Skin epidermis (tissue), 12 donors: ENCODE results near the gene ETV4.

Experiments
- H3K27ac ChIP-seq, 21 experiments: fragments of 200-600 bp; sonication (generic) in 11 of 21; one replicate each; pipeline ENCODE4 v1.5.0; 2020; ENCODE audit warnings: mild to moderate bottlenecking in 3 of 21, inconsistent platforms in 2 of 21, moderate library complexity in 2 of 21
- H3K4me3 ChIP-seq, 7 experiments: fragments of 200-600 bp; sonication (generic) in 2 of 7; one replicate each; pipeline ENCODE4 v1.5.0; 2020; ENCODE audit warnings: inconsistent platforms in 2 of 7, mild to moderate bottlenecking in 2 of 7, moderate library complexity in 1 of 7

Gene ETV4

GRCh38 chr17:43546319-43547188, at the start of gene ETV4:
Gene ETV4 (minus strand): TSS chr17:43546340. CDS start chr17:43545617, 723 bp downstream.
- Histone ChIP-seq H3K4me3 (peak within 1 kb of the TSS; percentile 47 to 61 (median 54)), H3K27ac (peak within 1 kb of the TSS in 17 of 21 experiments; percentile 25 to 82 (median 53))

- no peak overlapping the region for H3K4me3 ChIP-seq
- H3K27ac ChIP-seq: no peak overlapping the region
Measured at GRCh38 chr17:43595466-43595865, 49.3 kb upstream of the ETV4 start.

- Histone ChIP-seq H3K27ac (peak overlapping the region in 20 of 21 experiments; percentile 59 to 91 (median 79)), H3K4me3 (no peak overlapping the region)
Measured at GRCh38 chr17:43591779-43592562, 45.8 kb upstream of the ETV4 start.

- Histone ChIP-seq H3K4me3 (no peak overlapping the region), H3K27ac (peak overlapping the region in 20 of 21 experiments; percentile 59 to 91 (median 79))
Measured at GRCh38 chr17:43591001-43591400, 44.9 kb upstream of the ETV4 start.

GRCh38 chr17:43588664-43589435, 42.7 kb upstream of the ETV4 start:
- Histone ChIP-seq H3K27ac (peak overlapping the region in 9 of 21 experiments; percentile 16 to 77 (median 39)), H3K4me3 (no peak overlapping the region)

- Histone ChIP-seq H3K4me3 (no peak overlapping the region), H3K27ac (peak overlapping the region in 7 of 21 experiments; percentile 1 to 77 (median 49))
Measured at GRCh38 chr17:43588121-43588520, 42.0 kb upstream of the ETV4 start.

- Histone ChIP-seq H3K4me3 (no peak overlapping the region), H3K27ac (peak overlapping the region in 4 of 21 experiments; percentile 1 to 51 (median 49))
Measured at GRCh38 chr17:43587647-43588046, 41.5 kb upstream of the ETV4 start.

GRCh38 chr17:43584666-43585102, 38.5 kb upstream of the ETV4 start:
- H3K4me3 ChIP-seq: no peak overlapping the region

GRCh38 chr17:43583332-43583731, 37.2 kb upstream of the ETV4 start:
- no peak overlapping the region for H3K4me3 ChIP-seq
- peak overlapping the region in 1 of 21 experiments; percentile 55 for H3K27ac ChIP-seq

More at GRCh38 chr17:43584666-43585102, 38.5 kb upstream of the ETV4 start:
- H3K27ac ChIP-seq: peak overlapping the region in 11 of 21 experiments; percentile 9 to 67 (median 51)

- Histone ChIP-seq H3K27ac (peak overlapping the region in 10 of 21 experiments; percentile 2 to 60 (median 27)), H3K4me3 (no peak overlapping the region)
Measured at GRCh38 chr17:43581613-43582012, 35.5 kb upstream of the ETV4 start.

- H3K4me3 ChIP-seq: no peak overlapping the region
- H3K27ac ChIP-seq: peak overlapping the region in 9 of 21 experiments; percentile 2 to 60 (median 30)
Measured at GRCh38 chr17:43581130-43581529, 35.0 kb upstream of the ETV4 start.

GRCh38 chr17:43579566-43580140, 33.5 kb upstream of the ETV4 start:
- Histone ChIP-seq H3K27ac (peak overlapping the region in 12 of 21 experiments; percentile 15 to 80 (median 60)), H3K4me3 (no peak overlapping the region)

GRCh38 chr17:43578699-43579565, 32.8 kb upstream of the ETV4 start:
- no peak overlapping the region for H3K4me3 ChIP-seq
- H3K27ac ChIP-seq: peak overlapping the region in 19 of 21 experiments; percentile 15 to 80 (median 51)

- no peak overlapping the region for H3K4me3 ChIP-seq
- peak overlapping the region in 17 of 21 experiments; percentile 17 to 80 (median 46) for H3K27ac ChIP-seq
Measured at GRCh38 chr17:43578404-43578698, 32.2 kb upstream of the ETV4 start.

- peak overlapping the region in 16 of 21 experiments; percentile 17 to 80 (median 47) for H3K27ac ChIP-seq
- H3K4me3 ChIP-seq: no peak overlapping the region
Measured at GRCh38 chr17:43577664-43578403, 31.7 kb upstream of the ETV4 start.

- Histone ChIP-seq H3K27ac (peak overlapping the region in 2 of 21 experiments; percentile 26 to 55), H3K4me3 (no peak overlapping the region)
Measured at GRCh38 chr17:43576563-43577229, 30.6 kb upstream of the ETV4 start.

GRCh38 chr17:43574896-43575525, 28.9 kb upstream of the ETV4 start:
- no peak overlapping the region for H3K27ac ChIP-seq
- no peak overlapping the region for H3K4me3 ChIP-seq
